Mesendoderm (in vitro differentiated cells): Measurements from ENCODE around the gene DLG1.

ENCODE experiments used
- DNase-seq: peaks from one replicate; pipeline ENCODE4 v3.0.0; 2013
- H2AK5ac ChIP-seq: 2 replicates; pipeline ENCODE4 v1.6.1; 2013; ENCODE audit warnings: low read length, inconsistent platforms
- H2BK120ac ChIP-seq: 2 replicates; pipeline ENCODE4 v1.6.1; 2013; ENCODE audit warnings: low read depth, mild to moderate bottlenecking, low read length, moderate library complexity, mixed read lengths
- H2BK15ac ChIP-seq: replicated peaks from 2 replicates; pipeline ENCODE4 v1.6.1; 2013; ENCODE audit warnings: low read depth, mild to moderate bottlenecking, moderate library complexity
- H2BK5ac ChIP-seq: 2 replicates; pipeline ENCODE4 v1.6.1; 2013; ENCODE audit warnings: low read length, inconsistent platforms
- H3K18ac ChIP-seq: 2 replicates; pipeline ENCODE4 v1.6.1; 2013; ENCODE audit warnings: mild to moderate bottlenecking, low read length, mixed read lengths
- H3K23ac ChIP-seq: one replicate; pipeline ENCODE4 v1.6.1; 2013; ENCODE audit warnings: low read length
- H3K27ac ChIP-seq: 2 replicates; pipeline ENCODE4 v1.5.1; 2013; ENCODE audit warnings: low read depth, mild to moderate bottlenecking, inconsistent platforms, low read length, moderate library complexity
- H3K27me3 ChIP-seq: 2 replicates; pipeline ENCODE4 v1.6.1; 2013; ENCODE audit warnings: low read length, control low read depth, mild to moderate bottlenecking, inconsistent platforms; ENCODE audit not compliant: insufficient read depth, poor library complexity
- H3K36me3 ChIP-seq: 2 replicates; pipeline ENCODE4 v1.6.1; 2013; ENCODE audit warnings: low read length, inconsistent platforms; ENCODE audit not compliant: control insufficient read depth, insufficient read depth
- H3K4ac ChIP-seq: one replicate; pipeline ENCODE4 v1.6.1; 2013; ENCODE audit warnings: low read depth, mild to moderate bottlenecking, low read length, moderate library complexity
- H3K4me1 ChIP-seq: 2 replicates; pipeline ENCODE4 v1.6.1; 2013; ENCODE audit warnings: low read depth, low read length, inconsistent platforms; ENCODE audit not compliant: control insufficient read depth
- H3K4me2 ChIP-seq: 2 replicates; pipeline ENCODE4 v1.6.1; 2013; ENCODE audit warnings: low read length
- H3K4me3 ChIP-seq: 2 replicates; pipeline ENCODE4 v1.5.1; 2013; ENCODE audit warnings: mild to moderate bottlenecking, low read length
- H3K56ac ChIP-seq: one replicate; pipeline ENCODE4 v1.6.1; 2013; ENCODE audit warnings: low read length
- H3K79me1 ChIP-seq: 2 replicates; pipeline ENCODE4 v1.6.1; 2013; ENCODE audit warnings: low read length, inconsistent platforms
- H3K79me2 ChIP-seq: 2 replicates; pipeline ENCODE4 v1.6.1; 2013; ENCODE audit warnings: mild to moderate bottlenecking, low read length; ENCODE audit not compliant: control insufficient read depth, insufficient read depth
- H3K9ac ChIP-seq: 2 replicates; pipeline ENCODE4 v1.6.1; 2013; ENCODE audit warnings: low read length, inconsistent platforms
- H4K5ac ChIP-seq: one replicate; pipeline ENCODE4 v1.6.1; 2013; ENCODE audit warnings: low read length
- H4K8ac ChIP-seq: one replicate; pipeline ENCODE4 v1.6.1; 2013; ENCODE audit warnings: low read depth, mild to moderate bottlenecking, control low read depth, low read length, moderate library complexity
- WGBS: extraction: QIAGEN DNeasy Blood & Tissue Kit; methylation state at CpG from one replicate; pipeline ENCODE4 v1.1.7; 2013; ENCODE audit warnings: low lambda C conversion rate, missing lambda C conversion rate; ENCODE audit not compliant: insufficient coverage; ENCODE audit errors: extremely low coverage; 5-methylcytosine and 5-hydroxymethylcytosine counted together

The DLG1 gene

DNA sequence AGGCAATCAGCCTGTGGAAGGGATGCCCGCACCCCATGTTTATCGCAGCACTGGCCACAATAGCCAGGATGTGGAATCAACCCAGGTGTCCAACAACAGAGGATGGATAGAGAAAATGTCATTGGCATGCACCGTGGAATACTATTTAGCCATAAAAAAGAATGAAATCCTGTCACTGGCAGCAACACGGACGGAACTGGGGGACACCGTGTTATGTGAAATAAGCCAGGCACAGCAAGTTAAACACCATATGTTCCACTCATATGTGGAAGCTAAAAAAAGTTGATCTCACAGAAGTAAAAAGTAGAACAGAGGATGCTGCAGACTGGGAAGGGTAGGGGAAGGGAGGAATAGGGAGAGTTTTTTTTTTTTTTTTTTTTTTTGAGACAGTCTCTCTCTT lies 284.4 kb downstream of the DLG1 start:
- no peak overlapping the region for H2BK5ac ChIP-seq
- no peak overlapping the region for H3K18ac ChIP-seq
- no CpG with 5 or more reads among the region's 6 CpGs for WGBS
- no peak overlapping the region for H4K8ac ChIP-seq
- H3K27ac ChIP-seq, result no peak overlapping the region
- H2BK120ac ChIP-seq, result no peak overlapping the region
- no peak overlapping the region for H3K56ac ChIP-seq
- H3K79me2 ChIP-seq, result no peaks in the 10 kb centered on the region
- H4K5ac ChIP-seq, result no peak overlapping the region
- H3K27me3 ChIP-seq, result no peaks in the 10 kb centered on the region
- H3K9ac ChIP-seq, result no peak overlapping the region
- H3K4me3 ChIP-seq, result no peak overlapping the region
- no peaks in the 10 kb centered on the region for H3K4me1 ChIP-seq
- H2AK5ac ChIP-seq, result no peak overlapping the region
- H2BK15ac ChIP-seq, result no peak overlapping the region
- H3K79me1 ChIP-seq, result no peaks in the 10 kb centered on the region
- DNase-seq, result no peak
- H3K36me3 ChIP-seq, result no peaks in the 10 kb centered on the region
- H3K23ac ChIP-seq, result no peak overlapping the region
- no peak overlapping the region for H3K4me2 ChIP-seq
- no peak overlapping the region for H3K4ac ChIP-seq

DNA sequence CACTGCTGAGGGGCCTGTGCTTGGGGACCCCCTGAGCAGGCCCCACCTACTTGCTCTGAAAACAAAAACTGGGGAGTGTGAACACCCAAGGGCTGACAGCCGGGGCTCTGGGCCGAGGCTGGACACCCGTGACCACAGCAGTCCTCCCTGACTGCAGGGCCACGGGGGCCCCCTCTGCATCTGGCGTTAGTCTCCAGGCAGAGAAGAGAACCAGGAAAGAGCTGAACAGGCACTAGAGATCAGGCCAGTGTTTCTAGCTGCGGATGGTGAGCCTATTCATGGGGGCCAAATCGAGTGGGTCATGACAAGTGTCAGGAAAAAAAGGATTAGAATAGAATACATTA lies 285.9 kb downstream of the DLG1 start:
- no CpG with 5 or more reads among the region's 7 CpGs for WGBS
- Histone ChIP-seq H4K8ac (no peak overlapping the region), H3K79me2 (no peaks in the 10 kb centered on the region), H2BK120ac (no peak overlapping the region), H3K27ac (no peak overlapping the region), H3K4me2 (no peak overlapping the region), H3K23ac (no peak overlapping the region), H3K36me3 (no peaks in the 10 kb centered on the region), H3K4ac (no peak overlapping the region), H2AK5ac (no peak overlapping the region), H3K27me3 (no peaks in the 10 kb centered on the region), H4K5ac (no peak overlapping the region), H3K56ac (no peak overlapping the region), H3K18ac (no peak overlapping the region), H3K4me3 (no peak overlapping the region), H3K9ac (no peak overlapping the region), H3K4me1 (no peaks in the 10 kb centered on the region), H2BK15ac (no peak overlapping the region), H2BK5ac (no peak overlapping the region), H3K79me1 (no peaks in the 10 kb centered on the region)
- no peak for DNase-seq

DNA sequence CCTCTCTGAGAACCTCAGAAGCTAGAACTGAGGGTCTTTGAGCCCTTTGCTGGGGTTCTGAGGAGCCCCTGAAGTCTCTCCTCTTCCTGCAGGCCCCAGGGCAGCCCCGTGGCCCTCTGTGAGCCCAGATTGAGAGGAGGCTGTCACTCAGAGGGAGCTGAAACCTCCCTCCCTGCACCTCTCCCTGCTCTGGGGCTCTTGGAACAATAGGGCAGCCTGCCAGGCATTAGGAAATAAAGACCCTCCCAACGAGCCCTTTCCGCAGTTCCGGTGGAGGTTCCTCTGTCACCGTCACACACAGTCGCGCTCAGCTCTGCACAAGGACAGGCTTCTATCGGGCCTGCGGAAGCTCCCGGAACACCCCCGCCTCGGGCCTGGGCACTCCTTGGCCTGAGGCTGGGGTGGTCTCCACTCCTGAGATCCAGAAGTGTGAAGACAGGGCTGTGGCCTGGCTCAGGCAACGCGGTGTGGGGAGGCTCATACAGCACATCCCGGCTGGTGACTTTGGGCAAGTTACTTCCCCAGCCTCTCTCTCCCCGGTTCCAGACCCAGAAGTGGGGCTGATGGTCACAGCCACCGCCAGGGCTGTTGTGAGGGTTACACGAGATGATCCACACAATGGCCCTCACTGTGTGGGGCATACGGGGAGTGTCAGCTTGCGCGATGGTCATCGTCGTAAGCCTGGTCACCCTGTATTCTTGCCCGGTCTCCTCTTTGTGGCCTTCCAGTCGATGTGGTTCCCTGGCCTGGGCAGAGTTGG lies 286.5 kb downstream of the DLG1 start:
- Histone ChIP-seq H3K36me3 (no peaks in the 10 kb centered on the region), H3K4me1 (no peaks in the 10 kb centered on the region), H3K27ac (no peak overlapping the region), H3K9ac (no peak overlapping the region), H3K27me3 (no peaks in the 10 kb centered on the region), H3K79me1 (no peaks in the 10 kb centered on the region), H2BK15ac (no peak overlapping the region), H3K23ac (no peak overlapping the region), H2BK120ac (no peak overlapping the region), H3K4me2 (no peak overlapping the region), H3K56ac (no peak overlapping the region), H3K4me3 (no peak overlapping the region), H3K18ac (no peak overlapping the region), H2BK5ac (no peak overlapping the region), H3K79me2 (no peaks in the 10 kb centered on the region), H2AK5ac (no peak overlapping the region), H4K5ac (no peak overlapping the region), H3K4ac (no peak overlapping the region), H4K8ac (no peak overlapping the region)
- WGBS, result no CpG with 5 or more reads among the region's 25 CpGs
- no peak for DNase-seq

DNA sequence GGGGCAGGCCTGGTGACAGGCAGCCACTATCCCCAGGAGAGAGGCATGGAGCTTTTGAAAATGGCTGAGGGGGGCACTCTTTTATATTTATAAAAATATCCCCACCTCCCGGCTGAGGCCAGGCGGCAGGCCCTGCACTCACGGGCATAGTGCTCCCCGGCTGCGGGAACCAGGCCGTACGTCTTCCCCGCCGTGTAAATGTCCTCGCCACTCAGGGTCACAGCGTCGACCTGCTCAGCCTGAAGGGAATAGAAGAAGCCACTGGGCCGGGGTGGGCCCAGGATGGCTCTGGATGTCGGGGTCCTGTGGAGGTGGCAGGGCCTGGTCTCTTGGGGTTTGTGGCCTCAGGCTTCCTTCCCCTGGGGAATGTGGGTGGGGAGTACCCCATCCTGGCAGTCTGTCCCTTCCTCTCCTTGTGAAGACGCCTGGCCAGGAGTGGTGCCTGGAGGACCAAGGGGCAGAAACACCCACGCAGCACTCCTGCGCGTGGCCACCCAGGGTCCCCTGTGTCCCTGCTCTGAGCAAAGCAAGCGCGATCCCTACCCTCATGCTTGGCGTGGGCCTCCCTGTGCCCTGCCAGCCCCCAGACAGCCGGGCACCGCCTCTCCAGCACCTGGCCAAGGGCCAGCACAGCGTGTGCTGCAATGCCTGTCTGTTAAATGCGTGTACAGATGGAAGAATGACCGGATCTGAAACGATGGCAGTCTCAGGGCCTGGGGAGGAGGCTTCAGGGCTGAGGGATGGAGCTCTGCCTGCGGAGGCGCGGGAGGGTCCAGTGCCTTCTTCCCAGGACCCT lies 287.7 kb downstream of the DLG1 start:
- no peak overlapping the region for H2BK15ac ChIP-seq
- H3K9ac ChIP-seq, result no peak overlapping the region
- no peak overlapping the region for H3K23ac ChIP-seq
- H3K4me2 ChIP-seq, result no peak overlapping the region
- H3K4ac ChIP-seq, result no peak overlapping the region
- no peak overlapping the region for H3K27ac ChIP-seq
- no peak overlapping the region for H2BK120ac ChIP-seq
- H4K5ac ChIP-seq, result no peak overlapping the region
- H4K8ac ChIP-seq, result no peak overlapping the region
- no peak for DNase-seq
- no CpG with 5 or more reads among the region's 30 CpGs for WGBS
- H3K27me3 ChIP-seq, result no peaks in the 10 kb centered on the region
- H3K79me1 ChIP-seq, result no peaks in the 10 kb centered on the region
- H3K36me3 ChIP-seq, result no peaks in the 10 kb centered on the region
- no peaks in the 10 kb centered on the region for H3K4me1 ChIP-seq
- H3K79me2 ChIP-seq, result no peaks in the 10 kb centered on the region
- H2AK5ac ChIP-seq, result no peak overlapping the region
- no peak overlapping the region for H3K18ac ChIP-seq
- no peak overlapping the region for H3K4me3 ChIP-seq
- no peak overlapping the region for H2BK5ac ChIP-seq
- no peak overlapping the region for H3K56ac ChIP-seq

DNA sequence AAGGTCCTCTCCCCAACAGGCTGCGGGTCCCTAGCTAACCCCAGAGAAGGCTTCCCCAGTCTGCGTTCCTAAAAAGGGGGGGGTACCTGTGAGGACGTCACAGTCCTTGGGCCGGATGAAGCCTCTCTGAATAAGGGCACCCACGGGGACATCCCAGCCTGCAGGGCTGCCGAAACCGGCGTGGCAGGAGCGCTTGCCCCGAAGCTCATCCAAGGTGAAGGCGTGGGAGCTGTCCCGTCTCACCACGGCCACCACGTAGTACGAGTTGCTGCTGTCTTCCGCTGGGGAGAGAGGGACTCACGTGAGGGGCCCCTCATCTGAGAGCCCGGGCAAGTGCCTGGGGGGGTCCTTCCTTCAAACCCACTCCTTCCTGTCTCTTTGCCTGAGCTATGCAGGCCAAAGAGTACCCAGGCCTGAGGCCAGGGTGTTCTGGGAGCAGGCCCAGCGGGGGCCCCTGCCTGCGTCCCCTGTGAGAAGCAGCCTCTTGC lies 288.8 kb downstream of the DLG1 start:
- Histone ChIP-seq H3K27ac (no peak overlapping the region), H3K27me3 (no peaks in the 10 kb centered on the region), H3K36me3 (no peaks in the 10 kb centered on the region), H3K4me1 (no peaks in the 10 kb centered on the region), H2BK120ac (no peak overlapping the region), H3K23ac (no peak overlapping the region), H4K8ac (no peak overlapping the region), H3K18ac (no peak overlapping the region), H2BK5ac (no peak overlapping the region), H2BK15ac (no peak overlapping the region), H3K4me2 (no peak overlapping the region), H3K56ac (no peak overlapping the region), H3K4me3 (no peak overlapping the region), H3K79me2 (no peaks in the 10 kb centered on the region), H4K5ac (no peak overlapping the region), H3K79me1 (no peaks in the 10 kb centered on the region), H2AK5ac (no peak overlapping the region), H3K9ac (no peak overlapping the region), H3K4ac (no peak overlapping the region)
- no CpG with 5 or more reads among the region's 20 CpGs for WGBS
- no peak for DNase-seq
